OCI-LY3 (cell line): ENCODE data around the gene LTC4S.

ENCODE experiments used
- CTCF ChIP-seq: fragments of 200-600, 300-600 bp; sonication (generic); IDR thresholded peaks from 2 replicates; pipeline ENCODE4 v1.5.1; 2014; ENCODE audit warnings: antibody characterized with exemption, low read length, low read depth
- EZH2phosphoT487 ChIP-seq: fragments of 200-600 bp; shearing (Covaris generic); IDR thresholded peaks from 2 replicates; pipeline ENCODE4 v1.6.1; 2018; ENCODE audit warnings: antibody characterized with exemption, mixed run types, low read depth

DNA sequence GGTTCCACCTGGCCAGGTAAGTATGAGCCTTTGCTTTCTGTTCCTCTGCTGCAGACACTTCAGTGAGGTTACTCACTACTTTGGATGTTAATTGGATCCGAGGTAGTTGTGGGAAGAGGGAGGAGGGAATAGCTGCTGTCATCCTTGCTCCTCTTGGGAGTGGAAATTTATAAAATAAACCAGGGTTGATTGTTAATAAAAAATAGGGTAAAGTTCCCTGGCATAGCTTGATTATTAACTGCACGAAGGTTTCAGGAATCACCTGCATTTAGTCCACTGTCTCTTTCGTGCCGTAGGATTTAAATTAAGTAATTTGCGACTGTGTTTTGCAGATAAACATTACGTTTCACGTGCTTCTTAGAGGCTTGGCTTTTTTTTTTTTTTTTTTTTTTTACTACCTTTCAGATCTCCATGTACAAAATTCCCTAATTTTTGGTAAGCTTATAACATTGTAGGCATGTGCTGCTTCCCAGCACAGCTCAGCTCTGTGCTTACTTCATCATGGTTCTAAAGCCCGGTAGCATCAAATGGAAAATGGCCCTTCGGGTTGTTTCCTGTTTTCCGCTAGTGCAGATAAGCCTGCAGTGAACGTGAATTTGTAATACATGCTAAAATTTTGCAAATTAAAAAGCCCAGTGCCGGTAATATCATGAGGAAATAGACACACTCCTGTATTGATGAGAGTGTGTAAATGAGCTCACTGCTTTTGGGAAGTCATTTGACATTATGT is 26.9 kb upstream of the LTC4S start:
- no peak for TF ChIP-seq CTCF
- TF ChIP-seq EZH2phosphoT487 = no peak
